ENCODE data around the gene ZNF479.
"Not testable (repeated sequence)": the region's sequence is repeated elsewhere in the genome, so short reads cannot be mapped to it uniquely, and the experiment has no call there.

The ZNF479 gene

GRCh38 chr7:57165285-57165899 is 33.2 kb upstream of the ZNF479 start:
- no peak for DNase-seq (ENCODE audit: low read depth)
- TF ChIP-seq CTCF (conservative IDR thresholded peaks at IDR 0.05; ENCODE audit: low read depth, low read length): no peak
- H3K4me3 ChIP-seq (ENCODE audit: low read length): no peak overlapping the region

- not testable (repeated sequence) for DNase-seq (ENCODE audit: low read depth); H3K4me3 ChIP-seq (ENCODE audit: low read length)
These were observed 12.0 kb downstream of the ZNF479 start for GRCh38 chr7:57120123-57120784.

Data from retinal pigment epithelial cell (primary cell).